ENCODE data around the gene ULK4. TPM values are rescaled to one million over a fixed set of nuclear protein-coding genes. Genes with fewer than 3 reads are reported as not detected.
"Not testable (repeated sequence)": the region's sequence is repeated elsewhere in the genome, so short reads cannot be mapped to it uniquely, and the experiment has no call there.

Gene ULK4
- total RNA-seq, 3 donors from 2014 or later = 7.2 to 10.1 (median 9.5) TPM

DNA sequence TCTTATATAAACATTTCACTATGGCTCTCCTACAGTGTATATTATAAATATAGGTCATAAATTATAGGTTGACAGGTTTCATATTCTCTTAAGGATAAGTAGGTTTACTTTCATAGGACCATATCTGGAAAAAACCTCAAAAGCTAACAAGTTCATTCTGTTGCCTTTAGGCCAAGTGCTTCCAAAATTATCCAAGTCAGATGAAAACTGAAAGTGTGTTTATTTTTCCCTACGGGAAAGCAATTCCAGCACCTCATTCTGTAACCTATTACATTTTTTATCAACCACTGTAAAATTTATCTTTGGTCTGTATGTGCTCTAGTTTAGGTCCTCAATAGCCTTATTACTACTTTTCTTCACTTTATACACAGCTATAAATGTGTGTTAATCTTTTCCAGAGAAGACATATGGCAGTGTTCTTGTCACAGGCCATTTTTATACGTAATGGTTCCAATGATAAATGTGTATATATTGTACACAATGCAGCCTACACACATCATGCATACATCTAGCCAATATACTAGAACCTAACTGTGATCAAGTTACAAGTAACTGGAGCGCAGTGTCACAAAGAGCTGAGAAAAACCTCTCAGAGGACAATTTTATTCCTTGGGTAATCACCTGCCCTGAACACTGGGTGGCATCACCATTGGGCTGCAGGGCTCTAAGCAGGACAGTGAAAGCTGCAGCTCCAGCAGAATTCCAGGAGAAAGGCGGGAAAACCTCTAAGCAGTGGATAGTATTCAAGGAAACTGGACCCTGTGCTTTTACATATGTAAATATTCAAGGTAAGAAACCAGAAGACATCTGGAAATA, 511.3 kb downstream of the ULK4 start:
- ATAC-seq = peak; percentile 81
- Histone ChIP-seq H3K36me3 (ENCODE audit: low read depth) (no peaks in the 10 kb centered on the region), H3K9me3 (no peaks in the 10 kb centered on the region), H3K4me3 (no peak overlapping the region), H3K4me1 (ENCODE audit: low read depth) (no peaks in the 10 kb centered on the region)
- peak in 2 of 3 donors; percentile 27 to 29 for DNase-seq
- TF ChIP-seq, protein P1, sequence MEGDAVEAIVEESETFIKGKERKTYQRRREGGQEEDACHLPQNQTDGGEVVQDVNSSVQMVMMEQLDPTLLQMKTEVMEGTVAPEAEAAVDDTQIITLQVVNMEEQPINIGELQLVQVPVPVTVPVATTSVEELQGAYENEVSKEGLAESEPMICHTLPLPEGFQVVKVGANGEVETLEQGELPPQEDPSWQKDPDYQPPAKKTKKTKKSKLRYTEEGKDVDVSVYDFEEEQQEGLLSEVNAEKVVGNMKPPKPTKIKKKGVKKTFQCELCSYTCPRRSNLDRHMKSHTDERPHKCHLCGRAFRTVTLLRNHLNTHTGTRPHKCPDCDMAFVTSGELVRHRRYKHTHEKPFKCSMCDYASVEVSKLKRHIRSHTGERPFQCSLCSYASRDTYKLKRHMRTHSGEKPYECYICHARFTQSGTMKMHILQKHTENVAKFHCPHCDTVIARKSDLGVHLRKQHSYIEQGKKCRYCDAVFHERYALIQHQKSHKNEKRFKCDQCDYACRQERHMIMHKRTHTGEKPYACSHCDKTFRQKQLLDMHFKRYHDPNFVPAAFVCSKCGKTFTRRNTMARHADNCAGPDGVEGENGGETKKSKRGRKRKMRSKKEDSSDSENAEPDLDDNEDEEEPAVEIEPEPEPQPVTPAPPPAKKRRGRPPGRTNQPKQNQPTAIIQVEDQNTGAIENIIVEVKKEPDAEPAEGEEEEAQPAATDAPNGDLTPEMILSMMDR (IDR thresholded peaks at IDR 0.05) = no peak
- intact Hi-C loops (cut with DNase I, micrococcal nuclease) = no loop called here

DNA sequence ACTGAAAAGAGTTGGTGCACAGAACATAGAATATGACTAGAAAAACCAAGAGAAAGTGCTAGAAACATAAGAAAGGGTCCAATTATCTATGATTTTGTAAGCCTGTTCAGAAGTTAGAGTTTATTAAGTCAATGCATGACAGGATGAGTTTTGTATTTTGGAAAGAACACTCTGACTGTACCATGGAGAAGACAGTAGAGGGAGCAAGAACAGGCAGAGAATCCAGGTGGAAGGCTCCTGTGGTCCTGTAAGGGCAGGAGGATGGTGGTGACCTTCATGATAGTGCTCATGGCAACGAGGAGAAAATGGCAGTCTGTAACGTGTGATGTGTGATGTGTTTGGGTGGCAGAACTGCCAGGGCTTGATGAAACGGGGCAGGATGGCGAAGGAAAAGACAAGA, 513.5 kb downstream of the ULK4 start:
- TF ChIP-seq, protein P1 (IDR thresholded peaks at IDR 0.05) = no peak
- no peaks in the 10 kb centered on the region for H3K4me1 ChIP-seq (ENCODE audit: low read depth)
- H3K9me3 ChIP-seq = no peaks in the 10 kb centered on the region
- intact Hi-C loops (cut with DNase I, micrococcal nuclease) = no loop called here
- ATAC-seq (no peak), DNase-seq (no peak)
- no peaks in the 10 kb centered on the region for H3K36me3 ChIP-seq (ENCODE audit: low read depth)
- no peak overlapping the region for H3K4me3 ChIP-seq

DNA sequence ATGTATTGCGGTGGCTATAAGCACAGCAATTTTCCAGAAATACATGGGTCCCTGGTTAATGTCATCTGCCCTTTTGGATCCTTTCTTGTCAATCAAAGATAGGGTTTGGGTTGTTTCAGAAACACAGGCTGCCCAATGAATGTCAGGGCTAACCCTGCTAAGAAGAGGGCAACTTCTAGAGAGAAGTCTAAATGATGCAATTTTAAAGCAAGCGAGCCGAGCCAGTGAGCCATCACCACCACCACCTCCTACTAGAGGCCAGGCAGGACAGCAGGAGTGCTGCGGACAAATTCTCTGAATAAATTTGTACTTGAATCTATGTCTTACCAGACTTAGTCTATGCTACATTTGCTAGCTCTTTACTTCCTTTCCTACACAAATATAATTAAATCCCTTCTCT, 514.2 kb downstream of the ULK4 start:
- no peak for DNase-seq
- TF ChIP-seq, protein P1 (IDR thresholded peaks at IDR 0.05) = no peak
- H3K36me3 ChIP-seq (ENCODE audit: low read depth) = no peaks in the 10 kb centered on the region
- intact Hi-C loops (cut with DNase I, micrococcal nuclease) = no loop called here
- no peaks in the 10 kb centered on the region for H3K9me3 ChIP-seq
- ATAC-seq = no peak
- H3K4me3 ChIP-seq = no peak overlapping the region
- no peaks in the 10 kb centered on the region for H3K4me1 ChIP-seq (ENCODE audit: low read depth)

DNA sequence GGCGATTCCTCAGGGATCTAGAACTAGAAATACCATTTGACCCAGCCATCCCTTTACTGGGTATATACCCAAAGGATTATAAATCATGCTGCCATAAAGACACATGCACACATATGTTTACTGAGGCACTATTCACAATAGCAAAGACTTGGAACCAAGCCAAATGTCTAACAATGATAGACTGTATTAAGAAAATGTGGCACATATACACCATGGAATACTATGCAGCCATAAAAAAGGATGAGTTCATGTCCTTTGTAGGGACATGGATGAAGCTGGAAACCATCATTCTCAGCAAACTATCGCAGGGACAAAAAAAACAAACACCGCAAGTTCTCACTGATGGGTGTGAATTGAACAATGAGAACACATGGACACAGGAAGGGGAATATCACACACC, 515.6 kb downstream of the ULK4 start:
- H3K4me3 ChIP-seq; H3K36me3 ChIP-seq (ENCODE audit: low read depth); H3K4me1 ChIP-seq (ENCODE audit: low read depth); H3K9me3 ChIP-seq; ATAC-seq; intact Hi-C loops (cut with DNase I, micrococcal nuclease); DNase-seq: not testable (repeated sequence)

DNA sequence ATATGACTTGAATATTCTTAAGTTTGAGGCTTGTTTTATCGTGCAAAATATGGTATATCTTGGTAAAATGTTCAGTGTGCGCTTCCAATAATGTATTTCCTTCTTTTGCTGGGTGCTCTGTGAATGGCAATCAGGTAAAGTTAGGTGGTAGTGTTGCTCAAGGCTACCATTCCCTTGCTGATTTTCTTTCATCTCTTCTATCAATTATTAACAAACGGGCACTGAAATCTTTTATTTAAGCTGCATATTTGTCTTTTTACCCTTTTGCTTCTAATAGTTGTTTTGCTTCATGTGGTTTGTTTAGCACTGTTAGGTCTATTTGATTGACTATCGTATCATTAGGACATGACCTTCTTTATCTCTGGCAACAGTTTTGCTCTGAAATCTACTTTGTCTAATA, 520.3 kb downstream of the ULK4 start:
- intact Hi-C loops (cut with DNase I, micrococcal nuclease) = no loop called here
- ATAC-seq (no peak), DNase-seq (no peak)
- Histone ChIP-seq H3K9me3 (no peaks in the 10 kb centered on the region), H3K36me3 (ENCODE audit: low read depth) (no peaks in the 10 kb centered on the region), H3K4me3 (no peak overlapping the region), H3K4me1 (ENCODE audit: low read depth) (no peaks in the 10 kb centered on the region)
- TF ChIP-seq, protein P1 (IDR thresholded peaks at IDR 0.05) = no peak

DNA sequence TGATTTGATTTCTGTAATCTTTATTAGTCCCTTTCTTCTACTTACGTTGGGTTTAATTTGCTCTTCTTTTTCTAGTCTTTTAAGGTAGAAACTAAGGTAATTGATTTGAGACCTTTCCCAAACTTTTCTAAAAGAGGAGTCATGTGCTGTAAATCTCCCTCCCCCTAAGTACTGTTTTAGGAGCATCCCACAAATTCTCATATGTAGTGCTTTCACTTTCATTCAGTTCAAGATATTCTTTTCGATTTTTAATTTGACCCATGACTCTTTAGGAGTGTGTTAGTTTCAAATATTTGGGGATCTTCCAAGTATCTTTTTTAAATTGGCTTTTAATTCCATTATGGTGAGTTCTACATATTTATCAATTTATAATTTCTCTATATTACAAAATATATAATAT, 520.8 kb downstream of the ULK4 start:
- intact Hi-C loops (cut with DNase I, micrococcal nuclease) = no loop called here
- no peak for DNase-seq
- TF ChIP-seq, protein P1 (IDR thresholded peaks at IDR 0.05) = no peak
- Histone ChIP-seq H3K4me1 (ENCODE audit: low read depth) (no peaks in the 10 kb centered on the region), H3K36me3 (ENCODE audit: low read depth) (no peaks in the 10 kb centered on the region), H3K9me3 (no peaks in the 10 kb centered on the region), H3K4me3 (no peak overlapping the region)
- ATAC-seq = no peak
